Measurements from ENCODE around the gene KIAA1328.

GRCh38 chr18:36872329-36872728, 43.4 kb downstream of the KIAA1328 start:
- TF ChIP-seq POLR2A (IDR thresholded peaks at IDR 0.05) (no peak), CTCF (IDR thresholded peaks at IDR 0.05) (no peak)

Data from Peyer's patch (tissue), 4 donors.